NCI-H748 (cell line): ENCODE measurements around the gene NFIX.

Source experiments
- DNase-seq: peaks from one replicate; lab custom pipeline; 2025; ENCODE audit not compliant: unreplicated experiment; lab: John Stamatoyannopoulos, UW

The NFIX gene

DNA sequence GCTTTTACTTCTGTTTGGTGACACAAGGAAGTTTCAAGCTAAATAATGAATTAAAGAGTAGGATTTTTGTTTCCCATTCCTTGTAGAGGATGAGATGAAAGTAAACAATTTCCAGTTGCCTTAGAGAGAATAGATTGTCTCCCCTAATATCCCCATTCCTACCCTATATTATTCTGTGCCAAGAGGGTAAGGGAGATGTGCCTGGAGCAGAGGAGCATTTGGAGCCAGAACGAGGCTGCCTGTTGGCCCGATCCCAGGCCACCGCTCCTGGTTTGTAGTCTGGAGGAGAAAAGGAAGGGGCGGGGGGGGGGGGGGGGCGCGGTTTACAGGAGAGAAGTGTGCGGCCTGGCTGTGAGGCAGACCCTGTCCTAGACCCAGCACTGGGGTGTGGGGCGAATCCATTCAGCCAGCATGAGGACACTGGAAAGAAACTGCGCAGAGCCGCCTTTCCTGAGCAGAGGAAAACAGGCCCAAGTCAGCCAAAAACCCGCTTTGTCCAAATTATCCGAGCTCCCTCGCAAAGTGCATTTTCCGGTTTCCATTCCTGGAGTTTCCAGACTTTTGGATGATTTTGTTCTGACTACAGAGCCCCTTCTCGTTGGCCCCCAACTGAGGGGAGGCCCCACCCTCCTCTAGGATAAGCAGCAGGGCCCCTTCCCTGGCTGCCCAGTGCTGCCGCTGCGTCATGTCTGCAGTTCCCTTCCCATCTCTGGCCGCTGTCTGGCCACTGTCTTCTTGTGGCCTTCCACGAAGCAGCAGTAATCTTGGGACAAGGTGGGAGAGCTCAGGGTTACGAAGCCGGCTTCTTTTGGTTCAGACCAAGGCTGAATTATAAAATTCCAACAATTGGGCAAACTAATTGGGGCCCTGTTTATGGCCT lies 23.0 kb downstream of the NFIX start:
- DNase-seq: no peak

DNA sequence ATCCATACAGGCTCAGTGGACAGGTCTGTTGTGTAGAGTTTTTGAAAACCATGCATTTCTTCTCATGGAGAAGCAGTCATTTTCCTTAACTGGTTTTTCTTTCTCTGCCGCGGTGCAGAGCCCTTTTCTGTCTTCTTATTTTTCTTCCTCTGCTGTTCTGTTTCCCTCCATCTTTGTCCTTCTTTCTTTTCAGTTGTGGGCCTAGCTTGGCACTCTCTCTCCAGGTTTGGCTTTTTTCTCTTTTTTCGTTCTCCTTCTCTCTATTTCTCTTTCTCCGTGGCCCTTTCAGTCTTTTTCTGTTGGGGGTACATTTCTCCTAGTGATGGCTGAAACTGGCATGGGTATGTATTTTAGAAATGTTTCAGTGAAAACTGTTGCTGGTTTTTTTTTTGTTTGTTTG lies 24.1 kb downstream of the NFIX start:
- no peak for DNase-seq

DNA sequence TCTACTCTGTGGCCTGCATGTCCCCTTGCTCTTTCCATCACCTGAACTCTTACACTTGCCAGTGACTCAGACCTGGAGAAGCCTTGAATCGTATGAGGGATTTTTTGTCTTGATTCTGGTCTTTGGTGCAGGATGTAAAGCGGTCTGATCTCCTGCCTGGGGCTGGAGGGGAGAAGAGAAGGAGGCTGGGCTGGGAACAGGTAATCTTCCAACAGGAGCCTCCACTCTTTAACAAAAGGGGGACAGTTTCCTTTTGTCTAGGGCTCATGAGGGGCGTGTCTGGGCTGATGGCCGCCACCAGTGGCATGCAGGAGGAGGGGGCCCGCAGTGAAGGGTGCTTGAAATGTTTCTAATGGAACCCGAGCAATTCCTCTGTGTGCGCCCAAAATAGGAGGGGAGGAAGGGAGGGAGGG lies 24.7 kb downstream of the NFIX start:
- DNase-seq: no peak

GRCh38 chr19:13022111-13022858 lies 27.0 kb downstream of the NFIX start:
- peak; percentile 43 for DNase-seq

GRCh38 chr19:13022859-13023636 lies 27.8 kb downstream of the NFIX start:
- peak; percentile 71 for DNase-seq

- DNase-seq: peak; percentile 22
These were observed 28.4 kb downstream of the NFIX start for GRCh38 chr19:13023656-13024055.

DNA sequence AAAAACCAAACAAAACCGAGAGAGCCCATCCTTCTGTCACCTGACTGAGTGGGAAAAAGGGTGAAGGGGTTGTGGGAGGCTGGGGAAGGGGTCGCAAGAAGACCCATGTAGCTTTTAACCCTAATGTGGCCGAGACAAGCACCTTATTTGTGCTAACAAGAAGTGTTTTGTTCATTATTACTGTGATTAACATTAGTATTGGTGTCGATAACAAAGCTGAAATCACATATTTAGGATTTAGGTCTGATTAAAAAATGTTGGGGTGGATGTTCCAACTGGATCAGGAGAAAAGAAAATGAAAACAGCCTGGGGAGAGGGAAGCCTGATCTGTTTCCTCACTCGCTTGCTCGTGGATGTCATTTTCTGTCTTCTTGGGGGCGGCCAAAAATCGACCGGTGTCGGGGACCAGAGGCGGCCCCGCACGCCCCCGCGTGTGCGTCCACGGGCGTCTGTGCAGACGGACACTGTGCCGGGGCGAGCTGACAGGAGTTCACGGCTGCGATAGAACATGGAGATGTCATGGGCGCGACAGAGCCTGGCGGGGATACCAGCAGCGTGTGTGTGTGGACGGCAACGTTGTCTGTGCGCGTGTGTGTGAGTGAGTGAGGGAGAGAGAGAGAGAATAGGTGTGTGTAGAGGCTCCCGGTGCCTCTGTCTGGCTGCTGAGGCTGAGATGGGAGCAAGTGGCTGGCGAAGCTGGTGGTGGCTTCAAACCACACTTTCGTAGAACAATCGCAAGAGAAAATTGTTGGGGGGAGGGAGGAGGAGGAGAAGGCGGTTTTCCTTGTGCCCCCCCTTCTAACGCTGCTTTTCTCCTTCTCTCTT lies 29.1 kb downstream of the NFIX start:
- DNase-seq: peak; percentile 61

- DNase-seq: peak; percentile 53
These were observed 29.8 kb downstream of the NFIX start for GRCh38 chr19:13024951-13025697.

GRCh38 chr19:13025819-13026456 lies 30.7 kb downstream of the NFIX start:
- peak; percentile 28 for DNase-seq

GRCh38 chr19:13026462-13027370 lies 31.4 kb downstream of the NFIX start:
- DNase-seq: peak; percentile 82

DNA sequence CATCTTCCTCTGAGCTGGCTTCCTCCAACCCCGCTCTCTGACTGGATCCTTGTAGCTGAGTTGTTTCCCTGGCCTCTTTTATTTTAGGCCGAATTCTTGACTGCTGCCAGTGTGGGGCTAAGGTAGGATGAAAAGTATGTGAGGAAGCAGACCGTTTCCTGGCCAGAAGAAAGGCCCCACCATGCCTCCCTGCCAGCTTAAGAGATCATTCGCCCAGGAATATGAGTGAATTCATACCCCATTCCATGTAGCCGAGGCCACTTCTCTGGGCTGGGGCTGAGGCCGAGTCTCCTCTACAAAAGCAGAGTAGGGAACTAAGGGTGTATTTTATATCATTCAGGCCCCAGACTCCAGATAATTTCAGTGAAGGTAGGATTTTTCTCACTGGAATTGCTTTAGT lies 32.3 kb downstream of the NFIX start:
- DNase-seq: no peak

- DNase-seq: no peak
These were observed 32.8 kb downstream of the NFIX start for GRCh38 chr19:13028027-13028426.

DNA sequence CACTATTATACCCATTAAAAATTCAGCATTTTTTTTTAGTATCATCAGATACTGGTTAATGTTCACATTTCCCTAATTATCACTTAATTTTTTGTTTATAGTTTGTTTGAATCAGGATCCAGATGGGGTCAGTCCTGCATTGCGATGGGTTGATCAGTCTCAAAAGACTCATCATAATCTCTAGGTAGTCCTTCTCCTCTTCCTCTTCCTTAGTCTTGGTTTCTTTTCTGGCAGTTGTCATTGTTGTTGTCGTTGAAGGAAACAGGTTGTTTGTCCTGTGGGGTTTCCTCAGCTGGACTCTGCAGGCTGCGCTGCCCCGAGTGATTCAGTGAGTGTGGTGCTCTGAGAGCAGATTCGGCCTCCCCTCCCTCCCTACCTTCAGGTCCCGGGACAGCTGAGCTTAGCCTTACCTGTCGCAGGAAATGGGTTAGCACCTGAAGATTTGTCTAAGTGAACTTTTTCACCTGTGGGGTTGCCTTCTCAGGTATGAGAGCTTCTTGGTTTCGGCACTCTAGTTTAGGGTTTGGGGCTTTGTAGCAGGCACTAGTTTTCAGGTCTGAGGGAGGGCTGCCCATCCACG lies 34.1 kb downstream of the NFIX start:
- DNase-seq: no peak

DNA sequence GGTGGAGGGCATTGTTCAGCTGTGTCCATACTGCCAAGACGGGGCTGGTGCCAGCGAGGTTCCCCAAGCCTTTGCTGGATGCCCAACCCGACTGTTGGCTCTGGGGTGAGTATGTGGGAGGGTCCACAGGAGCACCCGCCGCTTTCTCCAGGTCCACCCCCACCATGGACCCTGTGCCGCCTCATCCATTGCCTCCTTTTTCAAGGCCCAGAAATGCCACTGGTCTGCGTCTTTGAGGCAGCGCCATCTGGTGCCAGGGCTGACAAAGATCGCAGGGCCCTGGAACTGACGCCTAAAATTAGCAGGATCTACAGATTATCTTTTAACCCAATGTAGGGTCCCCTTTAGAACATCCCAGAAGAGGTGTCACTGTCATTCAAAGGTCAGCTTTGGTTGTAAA lies 34.6 kb downstream of the NFIX start:
- DNase-seq: peak; percentile 17

GRCh38 chr19:13031917-13032623 lies 36.8 kb downstream of the NFIX start:
- peak; percentile 28 for DNase-seq

DNA sequence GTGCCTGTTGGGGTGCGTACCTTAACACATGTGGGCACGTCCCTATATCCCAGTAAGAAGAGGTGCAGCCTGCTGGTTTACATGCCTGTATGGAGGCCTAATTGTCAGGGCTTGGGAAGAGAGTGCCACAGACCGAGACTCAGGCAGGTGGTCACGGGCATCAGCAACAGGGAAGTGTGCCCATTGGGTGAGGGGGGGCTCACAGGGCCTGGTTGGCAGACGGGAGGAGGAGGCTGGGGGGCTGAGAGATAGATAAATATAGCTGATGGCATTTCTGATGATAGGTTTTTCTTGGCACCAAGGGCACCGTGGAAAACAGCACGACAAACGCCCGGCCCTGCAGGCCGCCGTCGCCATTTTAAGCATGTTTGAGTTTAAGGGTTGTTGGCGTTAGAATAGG lies 37.6 kb downstream of the NFIX start:
- no peak for DNase-seq

- no peak for DNase-seq
These were observed 38.0 kb downstream of the NFIX start for GRCh38 chr19:13033244-13033643.
